H9 (cell line): ENCODE results near the gene TRIM10. TPM values are rescaled to one million over a fixed set of nuclear protein-coding genes. Genes with fewer than 3 reads are reported as not detected.

ENCODE experiments used
- DNase-seq: peaks from one replicate; pipeline ENCODE4 v3.0.0-alpha.2; 2017
- H2AFZ ChIP-seq: one replicate; pipeline ENCODE4 v1.6.1; 2013; ENCODE audit warnings: mild to moderate bottlenecking, low read length, control low read depth, moderate library complexity
- H2AK5ac ChIP-seq: 2 replicates; pipeline ENCODE4 v1.6.1; 2013; ENCODE audit warnings: low read length, control low read depth, mixed read lengths; ENCODE audit not compliant: insufficient read length
- H2BK120ac ChIP-seq: one replicate; pipeline ENCODE4 v1.6.1; 2013; ENCODE audit warnings: low read depth, mild to moderate bottlenecking, low read length, control low read depth, inconsistent platforms; ENCODE audit not compliant: poor library complexity, severe bottlenecking
- H2BK12ac ChIP-seq: 2 replicates; pipeline ENCODE4 v1.6.1; 2013; ENCODE audit warnings: low read length, control low read depth, mixed read lengths, low read depth; ENCODE audit not compliant: insufficient read length
- H2BK15ac ChIP-seq: 2 replicates; pipeline ENCODE4 v1.6.1; 2013; ENCODE audit warnings: low read depth, low read length, control low read depth
- H2BK20ac ChIP-seq: one replicate; pipeline ENCODE4 v1.6.1; 2013; ENCODE audit warnings: low read depth, mild to moderate bottlenecking, low read length, control low read depth, inconsistent platforms; ENCODE audit not compliant: poor library complexity, severe bottlenecking
- H2BK5ac ChIP-seq: 2 replicates; pipeline ENCODE4 v1.6.1; 2013; ENCODE audit warnings: low read length, control low read depth, mixed read lengths; ENCODE audit not compliant: insufficient read length
- H3K14ac ChIP-seq: 2 replicates; pipeline ENCODE4 v1.6.1; 2013; ENCODE audit warnings: low read length, control low read depth; ENCODE audit not compliant: insufficient read depth
- H3K18ac ChIP-seq: 2 replicates; pipeline ENCODE4 v1.6.1; 2013; ENCODE audit warnings: low read depth, mild to moderate bottlenecking, mixed read lengths, low read length, control low read depth; ENCODE audit not compliant: insufficient read length
- H3K23ac ChIP-seq: 2 replicates; pipeline ENCODE4 v1.6.1; 2013; ENCODE audit warnings: low read length, control low read depth, mixed read lengths, low read depth; ENCODE audit not compliant: insufficient read length
- H3K23me2 ChIP-seq: 2 replicates; pipeline ENCODE4 v1.6.1; 2013; ENCODE audit warnings: low read depth, mild to moderate bottlenecking, mixed read lengths, low read length, control low read depth; ENCODE audit not compliant: insufficient read length, poor library complexity, severe bottlenecking
- H3K27ac ChIP-seq: 2 replicates; pipeline ENCODE4 v1.5.1; 2013; ENCODE audit warnings: low read length, control low read depth, mixed read lengths, low read depth; ENCODE audit not compliant: insufficient read length
- H3K27me3 ChIP-seq: 2 replicates; pipeline ENCODE4 v1.6.1; 2013; ENCODE audit warnings: low read length, control low read depth, inconsistent platforms; ENCODE audit not compliant: insufficient read depth
- H3K4ac ChIP-seq: 2 replicates; pipeline ENCODE4 v1.6.1; 2013; ENCODE audit warnings: low read depth, mild to moderate bottlenecking, control low read depth, inconsistent platforms, low read length, moderate library complexity
- H3K4me1 ChIP-seq: 2 replicates; pipeline ENCODE4 v1.6.1; 2013; ENCODE audit warnings: low read length, control low read depth, inconsistent platforms; ENCODE audit not compliant: insufficient read depth
- H3K4me2 ChIP-seq: 2 replicates; pipeline ENCODE4 v1.6.1; 2013; ENCODE audit warnings: low read length, control low read depth, mixed read lengths; ENCODE audit not compliant: insufficient read length, insufficient read depth
- H3K56ac ChIP-seq: 2 replicates; pipeline ENCODE4 v1.6.1; 2013; ENCODE audit warnings: low read depth, mild to moderate bottlenecking, mixed read lengths, low read length, control low read depth; ENCODE audit not compliant: insufficient read length
- H3K79me1 ChIP-seq: 2 replicates; pipeline ENCODE4 v1.6.1; 2013; ENCODE audit warnings: low read depth, mild to moderate bottlenecking, moderate library complexity, low read length, control low read depth, inconsistent platforms; ENCODE audit not compliant: insufficient read depth, poor library complexity, severe bottlenecking
- H3K79me2 ChIP-seq: 2 replicates; pipeline ENCODE4 v1.6.1; 2013; ENCODE audit warnings: low read length, control low read depth, inconsistent platforms; ENCODE audit not compliant: insufficient read depth
- H3K9ac ChIP-seq: 2 replicates; pipeline ENCODE4 v1.6.1; 2013; ENCODE audit warnings: low read length, control low read depth, mixed read lengths; ENCODE audit not compliant: insufficient read length; ENCODE audit errors: extremely low read depth
- H3K9me3 ChIP-seq: one replicate; pipeline ENCODE4 v1.6.1; 2013; ENCODE audit warnings: low read depth, low read length, inconsistent platforms; ENCODE audit not compliant: control insufficient read depth
- H3T11ph ChIP-seq: one replicate; pipeline ENCODE4 v1.6.1; 2013; ENCODE audit warnings: mild to moderate bottlenecking, low read length, control low read depth, inconsistent platforms
- H4K20me1 ChIP-seq: one replicate; pipeline ENCODE4 v1.6.1; 2013; ENCODE audit not compliant: control insufficient read depth, insufficient read length, insufficient read depth
- H4K5ac ChIP-seq: 2 replicates; pipeline ENCODE4 v1.6.1; 2013; ENCODE audit warnings: low read depth, mild to moderate bottlenecking, mixed read lengths, low read length, control low read depth; ENCODE audit not compliant: insufficient read length
- H4K8ac ChIP-seq: replicated peaks from 2 replicates; pipeline ENCODE4 v1.6.1; 2013; ENCODE audit warnings: low read length, control low read depth, mixed read lengths, low read depth; ENCODE audit not compliant: insufficient read length
- H4K91ac ChIP-seq: 2 replicates; pipeline ENCODE4 v1.6.1; 2013; ENCODE audit warnings: low read depth, mild to moderate bottlenecking, moderate library complexity, mixed read lengths, low read length, control low read depth; ENCODE audit not compliant: insufficient read length
- H3K27ac Mint-ChIP-seq, 3 experiments: 2 replicates in 2 of 3; 3 replicates in 1 of 3; pipeline ENCODE4 v1.8.0; 2020 to 2021; ENCODE audit warnings: mixed read lengths in 3 of 3, mild to moderate bottlenecking in 1 of 3, moderate library complexity in 1 of 3
- H3K27me3 Mint-ChIP-seq: 2 replicates; pipeline ENCODE4 v1.8.0; 2021; ENCODE audit warnings: low read depth, mild to moderate bottlenecking, moderate library complexity, mixed read lengths
- H3K36me3 Mint-ChIP-seq, 3 experiments: 2 replicates in 2 of 3; 3 replicates in 1 of 3; pipeline ENCODE4 v1.8.0; 2020 to 2021; ENCODE audit warnings: low read depth in 3 of 3, mixed read lengths in 3 of 3; ENCODE audit not compliant: insufficient read depth in 1 of 3
- H3K4me1 Mint-ChIP-seq, 2 experiments: 2 replicates each; pipeline ENCODE4 v1.8.0; 2020; ENCODE audit warnings: mixed read lengths in 2 of 2
- H3K4me3 Mint-ChIP-seq, 2 experiments: 2 replicates in 1 of 2; 3 replicates in 1 of 2; pipeline ENCODE4 v1.8.0; 2020 to 2021; ENCODE audit warnings: mild to moderate bottlenecking in 2 of 2, mixed read lengths in 2 of 2, moderate library complexity in 1 of 2
- H3K9me3 Mint-ChIP-seq, 2 experiments: 2 replicates in 1 of 2; 3 replicates in 1 of 2; pipeline ENCODE4 v1.8.0; 2020; ENCODE audit warnings: mild to moderate bottlenecking in 2 of 2, mixed read lengths in 2 of 2, moderate library complexity in 1 of 2
- CTCF ChIP-seq: fragments of 200-600 bp; sonication (generic); conservative IDR thresholded peaks from 3 replicates; pipeline ENCODE4 v1.8.0; 2021; ENCODE audit warnings: antibody characterized with exemption, mild to moderate bottlenecking
- WGBS: extraction: QIAGEN DNeasy Blood & Tissue Kit; methylation state at CpG from one replicate; pipeline ENCODE4 v1.1.7; 2013; ENCODE audit warnings: missing lambda C conversion rate, low lambda C conversion rate, mixed read lengths; ENCODE audit not compliant: insufficient read length; ENCODE audit errors: extremely low coverage; 5-methylcytosine and 5-hydroxymethylcytosine counted together
- total RNA-seq: library from RNA; stranded (reverse); gene quantifications from 2 replicates; pipeline ENCODE4 v1.2.1, GENCODE V29; 2021

Gene TRIM10
- total RNA-seq, 1 experiment from 2014 or later = 0.07 TPM

- Histone ChIP-seq H3K14ac (no peak overlapping the region), H3K9me3 (no peaks in the 10 kb centered on the region), H3K4me2 (no peak overlapping the region), H3K9ac (no peak overlapping the region), H2BK15ac (no peak overlapping the region), H2AK5ac (no peak overlapping the region), H4K20me1 (no peaks in the 10 kb centered on the region), H3K4ac (no peak overlapping the region), H2BK20ac (no peak overlapping the region), H2BK12ac (no peak overlapping the region), H3K79me2 (no peaks in the 10 kb centered on the region), H4K91ac (no peak overlapping the region), H3K56ac (no peak overlapping the region), H4K8ac (no peak overlapping the region), H3K79me1 (no peaks in the 10 kb centered on the region), H3T11ph (no peak overlapping the region), H3K4me1 (no peaks in the 10 kb centered on the region), H2AFZ (no peak overlapping the region), H2BK120ac (no peak overlapping the region), H3K23ac (no peak overlapping the region), H3K27me3 (peaks cover 6% of the 10 kb centered on the region; the same call in 1 of the 2 replicates), H3K18ac (no peak overlapping the region), H3K27ac (no peak overlapping the region), H4K5ac (no peak overlapping the region), H2BK5ac (no peak overlapping the region), H3K23me2 (peaks cover 9% of the 10 kb centered on the region)
- no peak for TF ChIP-seq CTCF
- no peak for DNase-seq
- WGBS = no CpG with 5 or more reads among the region's 2 CpGs
- H3K4me1 Mint-ChIP-seq = peaks cover 3 to 4% of the 10 kb centered on the region in 2 experiments; a peak in 3 of 4 replicates
- H3K27me3 Mint-ChIP-seq = peaks cover 75% of the 10 kb centered on the region
- H3K4me3 Mint-ChIP-seq = no peak overlapping the region
- no peaks in the 10 kb centered on the region; a peak in 1 of 7 replicates for H3K36me3 Mint-ChIP-seq
- no peak overlapping the region for H3K27ac Mint-ChIP-seq
- peaks cover 0 to 5% of the 10 kb centered on the region in 2 experiments; a peak in 3 of 5 replicates for H3K9me3 Mint-ChIP-seq
Observed at GRCh38 chr6:30175765-30176164, 14.8 kb upstream of the TRIM10 start.
